ENCODE results near the gene GP1BA. TPM values are rescaled to one million over a fixed set of nuclear protein-coding genes. Genes with fewer than 3 reads are reported as not detected.

GP1BA gene
- total RNA-seq, 4 donors from 2014 or later = 0.19 TPM; not detected in 3

- TF ChIP-seq CTCF (IDR thresholded peaks at IDR 0.05) (no peak), POLR2A (IDR thresholded peaks at IDR 0.05) (no peak), POLR2AphosphoS5 (IDR thresholded peaks at IDR 0.05) (no peak), EP300 (IDR thresholded peaks at IDR 0.05) (no peak)
- Histone ChIP-seq H3K4me3 (peak overlapping the region in 1 of 2 donors; percentile 55), H3K27ac (peak overlapping the region in 1 of 4 donors; percentile 67), H3K9me3 (no peaks in the 10 kb centered on the region), H3K4me1 (peaks cover 0 to 37% (median 11%) of the 10 kb centered on the region in 3 donors), H3K27me3 (peaks cover 48% of the 10 kb centered on the region), H3K36me3 (peaks cover 0 to 23% of the 10 kb centered on the region in 2 donors)
- ATAC-seq = no peak
- WGBS, 2 donors (ENCODE audit: low coverage in 1 of 2) = no CpG with 5 or more reads among the region's 65 CpGs
These were observed 31.6 kb upstream of the GP1BA start for GRCh38 chr17:4900231-4901107.

DNA sequence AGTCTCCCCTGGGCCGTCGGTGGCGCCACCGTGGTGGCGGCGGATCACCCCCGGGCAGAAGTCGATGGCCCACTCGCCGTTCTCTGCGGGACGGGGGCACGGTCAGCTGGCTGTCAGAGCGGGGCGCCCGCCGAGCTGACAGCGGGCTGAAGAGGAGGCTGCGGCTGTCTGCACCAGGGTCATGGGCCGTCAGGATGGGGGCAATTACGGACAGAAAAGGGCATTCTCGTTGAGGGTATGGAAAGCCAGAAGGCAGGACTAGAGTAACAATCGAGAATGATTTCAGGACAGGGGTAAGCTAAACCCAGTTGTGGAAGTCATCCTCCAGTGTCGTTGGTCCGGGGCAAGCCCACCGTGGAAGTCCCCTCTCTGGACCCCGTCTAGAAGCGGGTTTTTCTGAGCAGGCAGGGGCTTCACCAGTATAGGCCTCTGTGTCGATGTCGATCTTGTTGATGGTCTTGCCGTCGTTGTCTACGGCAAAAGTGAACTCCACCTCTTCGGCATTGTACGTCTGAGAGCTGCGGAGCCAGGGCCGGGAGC, 30.9 kb upstream of the GP1BA start:
- Histone ChIP-seq H3K27me3 (peaks cover 48% of the 10 kb centered on the region), H3K4me3 (peak overlapping the region in 1 of 2 donors; percentile 55)

GRCh38 chr17:4901648-4902344, 30.3 kb upstream of the GP1BA start:
- 28 to 30% methylated on average over 2 to 5 of the region's 48 CpGs for WGBS, 2 donors (ENCODE audit: low coverage in 1 of 2)
- peaks cover 0 to 9% of the 10 kb centered on the region in 2 donors for H3K36me3 ChIP-seq
- peak overlapping the region in 1 of 2 donors; percentile 55 for H3K4me3 ChIP-seq
- TF ChIP-seq POLR2AphosphoS5 (IDR thresholded peaks at IDR 0.05) (no peak), EP300 (IDR thresholded peaks at IDR 0.05) (no peak), POLR2A (IDR thresholded peaks at IDR 0.05) (no peak), CTCF (IDR thresholded peaks at IDR 0.05) (no peak)
- H3K4me1 ChIP-seq = peaks cover 0 to 37% (median 11%) of the 10 kb centered on the region in 3 donors
- H3K27me3 ChIP-seq = peaks cover 48% of the 10 kb centered on the region
- peak; percentile 16 for ATAC-seq
- H3K27ac ChIP-seq = peak overlapping the region in 2 of 4 donors; percentile 51 to 67
- H3K9me3 ChIP-seq = no peaks in the 10 kb centered on the region

More for the DNA sequence above, 30.9 kb upstream of the GP1BA start:
- Histone ChIP-seq H3K36me3 (peaks cover 0 to 16% of the 10 kb centered on the region in 2 donors), H3K27ac (peak overlapping the region in 2 of 4 donors; percentile 31 to 67), H3K9me3 (no peaks in the 10 kb centered on the region), H3K4me1 (peaks cover 0 to 37% (median 11%) of the 10 kb centered on the region in 3 donors)
- TF ChIP-seq POLR2A (IDR thresholded peaks at IDR 0.05) (no peak), CTCF (IDR thresholded peaks at IDR 0.05) (no peak), EP300 (IDR thresholded peaks at IDR 0.05) (no peak), POLR2AphosphoS5 (IDR thresholded peaks at IDR 0.05) (no peak)
- WGBS, 2 donors (ENCODE audit: low coverage in 1 of 2) = 78% methylated on average over 6 of the region's 37 CpGs; no CpG with 5 or more reads in 1 of the 2 donors
- no peak for ATAC-seq

DNA sequence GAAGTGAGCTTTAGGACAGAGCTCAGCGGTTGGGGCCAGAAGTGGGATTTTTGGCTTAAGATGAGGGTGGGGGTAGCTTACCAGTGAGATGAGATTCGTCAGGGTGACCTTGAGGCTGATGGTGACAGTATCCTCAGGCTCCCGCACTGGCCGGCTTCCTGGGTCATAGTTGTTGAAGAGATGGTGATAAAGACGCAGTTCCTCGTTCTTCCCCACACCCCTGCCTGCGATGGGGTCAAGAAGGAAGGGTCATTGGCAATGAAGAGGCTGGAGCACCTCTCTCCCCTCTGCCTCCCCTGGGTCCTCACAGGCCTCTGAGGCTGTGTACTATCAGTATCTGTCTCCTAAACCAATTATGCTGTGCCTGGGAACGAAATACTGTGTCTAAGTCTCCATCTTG, 29.5 kb upstream of the GP1BA start:
- Histone ChIP-seq H3K27me3 (peaks cover 48% of the 10 kb centered on the region), H3K4me3 (no peak overlapping the region), H3K4me1 (peaks cover 0 to 37% (median 11%) of the 10 kb centered on the region in 3 donors), H3K36me3 (peaks cover 0 to 2% of the 10 kb centered on the region in 2 donors), H3K9me3 (no peaks in the 10 kb centered on the region), H3K27ac (peak overlapping the region in 2 of 4 donors; percentile 51 to 67)
- 73 to 78% methylated on average over 7 of the region's 8 CpGs for WGBS, 2 donors (ENCODE audit: low coverage in 1 of 2)
- no peak for ATAC-seq
- TF ChIP-seq POLR2AphosphoS5 (IDR thresholded peaks at IDR 0.05) (no peak), EP300 (IDR thresholded peaks at IDR 0.05) (no peak), CTCF (IDR thresholded peaks at IDR 0.05) (no peak), POLR2A (IDR thresholded peaks at IDR 0.05) (no peak)

Data from gastroesophageal sphincter (tissue), 4 donors.